ENCODE measurements around the gene DMTF1.

DMTF1 gene

DNA sequence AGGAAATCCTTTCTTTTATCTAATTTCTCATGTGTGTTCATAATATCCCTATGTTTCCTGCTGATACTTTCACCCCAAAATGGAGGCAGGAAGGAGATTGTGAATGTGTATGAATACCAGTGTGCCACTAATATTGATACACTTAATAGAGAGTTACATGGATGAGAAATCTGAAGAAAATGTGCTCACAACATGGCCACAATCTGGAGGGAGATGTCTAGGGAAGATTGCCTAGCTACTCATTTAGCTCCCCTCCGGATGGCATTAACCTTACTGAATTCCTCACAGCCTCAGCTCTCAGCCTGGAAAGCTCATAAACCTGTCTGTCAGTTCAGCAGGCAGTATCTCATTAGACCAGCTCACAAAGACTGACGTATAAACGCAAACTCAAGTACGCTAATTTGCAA lies 23.4 kb upstream of the DMTF1 start:
- ChIA-PET POLR2A (interaction anchor here (1.3 to 2.4 kb wide), 2 partner anchors 24 to 69 kb away, joined by 5 read pairs; partner anchors contain the start of genes DMTF1 and ELAPOR2), CTCF (interaction anchor here (1.0 to 1.4 kb wide), 4 partner anchors 10 to 377 kb away, joined by 3 to 7 read pairs (median 3); no protein-coding TSS in a partner anchor)
- no peaks in the 10 kb centered on the region for H3K9me3 ChIP-seq (ENCODE audit: control insufficient read depth, insufficient read depth, low read depth, low read length)
- H3K36me3 ChIP-seq (ENCODE audit: control insufficient read depth in 2 of 2, insufficient read depth in 1 of 2, low read length in 2 of 2) = no peaks in the 10 kb centered on the region
- H3K4me1 ChIP-seq (ENCODE audit: control insufficient read depth, insufficient read depth, low read length) = no peaks in the 10 kb centered on the region
- TF ChIP-seq, protein P1, sequence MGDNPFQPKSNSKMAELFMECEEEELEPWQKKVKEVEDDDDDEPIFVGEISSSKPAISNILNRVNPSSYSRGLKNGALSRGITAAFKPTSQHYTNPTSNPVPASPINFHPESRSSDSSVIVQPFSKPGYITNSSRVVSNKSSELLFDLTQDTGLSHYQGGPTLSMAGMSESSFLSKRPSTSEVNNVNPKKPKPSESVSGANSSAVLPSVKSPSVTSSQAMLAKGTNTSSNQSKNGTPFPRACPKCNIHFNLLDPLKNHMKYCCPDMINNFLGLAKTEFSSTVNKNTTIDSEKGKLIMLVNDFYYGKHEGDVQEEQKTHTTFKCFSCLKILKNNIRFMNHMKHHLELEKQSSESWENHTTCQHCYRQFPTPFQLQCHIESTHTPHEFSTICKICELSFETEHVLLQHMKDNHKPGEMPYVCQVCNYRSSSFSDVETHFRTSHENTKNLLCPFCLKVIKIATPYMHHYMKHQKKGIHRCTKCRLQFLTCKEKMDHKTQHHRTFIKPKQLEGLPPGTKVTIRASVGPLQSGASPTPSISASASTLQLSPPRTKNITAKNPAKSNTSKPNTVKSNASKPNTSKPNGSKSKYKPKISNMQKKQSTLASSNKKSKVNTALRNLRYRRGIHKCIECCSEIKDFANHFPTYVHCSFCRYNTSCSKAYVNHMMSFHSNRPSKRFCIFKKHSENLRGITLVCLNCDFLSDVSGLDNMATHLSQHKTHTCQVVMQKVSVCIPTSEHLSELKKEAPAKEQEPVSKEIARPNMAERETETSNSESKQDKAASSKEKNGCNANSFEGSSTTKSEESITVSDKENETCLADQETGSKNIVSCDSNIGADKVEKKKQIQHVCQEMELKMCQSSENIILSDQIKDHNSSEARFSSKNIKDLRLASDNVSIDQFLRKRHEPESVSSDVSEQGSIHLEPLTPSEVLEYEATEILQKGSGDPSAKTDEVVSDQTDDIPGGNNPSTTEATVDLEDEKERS (tag by site-specific recombination; IDR thresholded peaks at IDR 0.05) = no peak
- peak; percentile 99 for TF ChIP-seq MZF1 (tag by site-specific recombination; IDR thresholded peaks at IDR 0.05; ENCODE audit: borderline replicate concordance)
- TF ChIP-seq ZNF133 (tag by site-specific recombination; IDR thresholded peaks at IDR 0.05) = no peak
- TF ChIP-seq, protein P2, sequence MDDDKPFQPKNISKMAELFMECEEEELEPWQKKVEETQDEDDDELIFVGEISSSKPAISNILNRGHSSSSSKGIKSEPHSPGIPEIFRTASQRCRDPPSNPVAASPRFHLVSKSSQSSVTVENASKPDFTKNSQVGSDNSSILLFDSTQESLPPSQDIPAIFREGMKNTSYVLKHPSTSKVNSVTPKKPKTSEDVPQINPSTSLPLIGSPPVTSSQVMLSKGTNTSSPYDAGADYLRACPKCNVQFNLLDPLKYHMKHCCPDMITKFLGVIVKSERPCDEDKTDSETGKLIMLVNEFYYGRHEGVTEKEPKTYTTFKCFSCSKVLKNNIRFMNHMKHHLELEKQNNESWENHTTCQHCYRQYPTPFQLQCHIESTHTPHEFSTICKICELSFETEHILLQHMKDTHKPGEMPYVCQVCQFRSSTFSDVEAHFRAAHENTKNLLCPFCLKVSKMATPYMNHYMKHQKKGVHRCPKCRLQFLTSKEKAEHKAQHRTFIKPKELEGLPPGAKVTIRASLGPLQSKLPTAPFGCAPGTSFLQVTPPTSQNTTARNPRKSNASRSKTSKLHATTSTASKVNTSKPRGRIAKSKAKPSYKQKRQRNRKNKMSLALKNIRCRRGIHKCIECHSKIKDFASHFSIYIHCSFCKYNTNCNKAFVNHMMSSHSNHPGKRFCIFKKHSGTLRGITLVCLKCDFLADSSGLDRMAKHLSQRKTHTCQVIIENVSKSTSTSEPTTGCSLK (tag by site-specific recombination; IDR thresholded peaks at IDR 0.05) = no peak
- TF ChIP-seq, protein P3, sequence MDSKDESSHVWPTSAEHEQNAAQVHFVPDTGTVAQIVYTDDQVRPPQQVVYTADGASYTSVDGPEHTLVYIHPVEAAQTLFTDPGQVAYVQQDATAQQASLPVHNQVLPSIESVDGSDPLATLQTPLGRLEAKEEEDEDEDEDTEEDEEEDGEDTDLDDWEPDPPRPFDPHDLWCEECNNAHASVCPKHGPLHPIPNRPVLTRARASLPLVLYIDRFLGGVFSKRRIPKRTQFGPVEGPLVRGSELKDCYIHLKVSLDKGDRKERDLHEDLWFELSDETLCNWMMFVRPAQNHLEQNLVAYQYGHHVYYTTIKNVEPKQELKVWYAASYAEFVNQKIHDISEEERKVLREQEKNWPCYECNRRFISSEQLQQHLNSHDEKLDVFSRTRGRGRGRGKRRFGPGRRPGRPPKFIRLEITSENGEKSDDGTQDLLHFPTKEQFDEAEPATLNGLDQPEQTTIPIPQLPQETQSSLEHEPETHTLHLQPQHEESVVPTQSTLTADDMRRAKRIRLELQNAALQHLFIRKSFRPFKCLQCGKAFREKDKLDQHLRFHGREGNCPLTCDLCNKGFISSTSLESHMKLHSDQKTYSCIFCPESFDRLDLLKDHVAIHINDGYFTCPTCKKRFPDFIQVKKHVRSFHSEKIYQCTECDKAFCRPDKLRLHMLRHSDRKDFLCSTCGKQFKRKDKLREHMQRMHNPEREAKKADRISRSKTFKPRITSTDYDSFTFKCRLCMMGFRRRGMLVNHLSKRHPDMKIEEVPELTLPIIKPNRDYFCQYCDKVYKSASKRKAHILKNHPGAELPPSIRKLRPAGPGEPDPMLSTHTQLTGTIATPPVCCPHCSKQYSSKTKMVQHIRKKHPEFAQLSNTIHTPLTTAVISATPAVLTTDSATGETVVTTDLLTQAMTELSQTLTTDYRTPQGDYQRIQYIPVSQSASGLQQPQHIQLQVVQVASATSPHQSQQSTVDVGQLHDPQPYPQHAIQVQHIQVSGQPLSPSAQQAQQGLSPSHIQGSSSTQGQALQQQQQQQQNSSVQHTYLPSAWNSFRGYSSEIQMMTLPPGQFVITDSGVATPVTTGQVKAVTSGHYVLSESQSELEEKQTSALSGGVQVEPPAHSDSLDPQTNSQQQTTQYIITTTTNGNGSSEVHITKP (tag by site-specific recombination; IDR thresholded peaks at IDR 0.05) = peak; percentile 53
- peak; percentile 38 for TF ChIP-seq ZBTB17 (tag by site-specific recombination; IDR thresholded peaks at IDR 0.05)
- TF ChIP-seq, protein P4, sequence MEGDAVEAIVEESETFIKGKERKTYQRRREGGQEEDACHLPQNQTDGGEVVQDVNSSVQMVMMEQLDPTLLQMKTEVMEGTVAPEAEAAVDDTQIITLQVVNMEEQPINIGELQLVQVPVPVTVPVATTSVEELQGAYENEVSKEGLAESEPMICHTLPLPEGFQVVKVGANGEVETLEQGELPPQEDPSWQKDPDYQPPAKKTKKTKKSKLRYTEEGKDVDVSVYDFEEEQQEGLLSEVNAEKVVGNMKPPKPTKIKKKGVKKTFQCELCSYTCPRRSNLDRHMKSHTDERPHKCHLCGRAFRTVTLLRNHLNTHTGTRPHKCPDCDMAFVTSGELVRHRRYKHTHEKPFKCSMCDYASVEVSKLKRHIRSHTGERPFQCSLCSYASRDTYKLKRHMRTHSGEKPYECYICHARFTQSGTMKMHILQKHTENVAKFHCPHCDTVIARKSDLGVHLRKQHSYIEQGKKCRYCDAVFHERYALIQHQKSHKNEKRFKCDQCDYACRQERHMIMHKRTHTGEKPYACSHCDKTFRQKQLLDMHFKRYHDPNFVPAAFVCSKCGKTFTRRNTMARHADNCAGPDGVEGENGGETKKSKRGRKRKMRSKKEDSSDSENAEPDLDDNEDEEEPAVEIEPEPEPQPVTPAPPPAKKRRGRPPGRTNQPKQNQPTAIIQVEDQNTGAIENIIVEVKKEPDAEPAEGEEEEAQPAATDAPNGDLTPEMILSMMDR (tag by site-specific recombination; IDR thresholded peaks at IDR 0.05) = no peak
- no peak for TF ChIP-seq ZBTB1 (tag by site-specific recombination; IDR thresholded peaks at IDR 0.05)
- no peak for TF ChIP-seq ZNF202 (tag by site-specific recombination; IDR thresholded peaks at IDR 0.05; ENCODE audit: borderline replicate concordance)
- TF ChIP-seq ZNF791 (tag by site-specific recombination; IDR thresholded peaks at IDR 0.05) = no peak
- TF ChIP-seq ZNF292 (tag by site-specific recombination; IDR thresholded peaks at IDR 0.05; ENCODE audit: borderline replicate concordance, low read depth) = no peak
- TF ChIP-seq ZNF747 (tag by site-specific recombination; IDR thresholded peaks at IDR 0.05) = no peak
- H3K27ac ChIP-seq (ENCODE audit: extremely low read depth, low read depth, low read length) = no peak overlapping the region
- no peak overlapping the region for H3K4me3 ChIP-seq (ENCODE audit: low read depth, low read length)

DNA sequence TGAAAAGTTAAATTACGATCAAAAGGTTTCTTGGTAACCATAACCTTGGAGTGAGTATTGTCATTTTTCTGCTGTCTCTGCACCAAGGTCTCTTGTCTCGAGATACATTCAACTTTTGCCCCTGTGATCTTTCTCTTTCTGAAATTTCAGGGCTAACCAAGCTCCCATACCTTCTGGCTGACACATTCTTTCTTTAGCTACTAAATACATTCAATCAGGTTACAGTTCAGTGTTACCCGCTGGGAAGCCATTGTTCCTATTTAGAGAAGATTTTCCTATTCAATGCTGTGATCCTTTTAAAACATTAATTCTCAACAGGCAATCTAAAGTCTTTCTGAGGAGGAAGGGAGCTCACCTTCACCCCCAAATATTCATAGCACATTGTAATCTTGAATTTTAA lies 22.9 kb upstream of the DMTF1 start:
- Histone ChIP-seq H3K36me3 (ENCODE audit: control insufficient read depth in 2 of 2, insufficient read depth in 1 of 2, low read length in 2 of 2) (no peaks in the 10 kb centered on the region), H3K4me3 (ENCODE audit: low read depth, low read length) (no peak overlapping the region), H3K4me1 (ENCODE audit: control insufficient read depth, insufficient read depth, low read length) (no peaks in the 10 kb centered on the region), H3K27ac (ENCODE audit: extremely low read depth, low read depth, low read length) (no peak overlapping the region), H3K9me3 (ENCODE audit: control insufficient read depth, insufficient read depth, low read depth, low read length) (no peaks in the 10 kb centered on the region)
- ChIA-PET CTCF (interaction anchor here (0.5 to 1.4 kb wide), 5 partner anchors 10 to 377 kb away, joined by 3 to 7 read pairs (median 3); no protein-coding TSS in a partner anchor), POLR2A (interaction anchor here (1.3 kb wide), 1 partner anchor 23 kb away, joined by 5 read pairs; the partner anchor contains the start of gene DMTF1)
- TF ChIP-seq, protein P5, sequence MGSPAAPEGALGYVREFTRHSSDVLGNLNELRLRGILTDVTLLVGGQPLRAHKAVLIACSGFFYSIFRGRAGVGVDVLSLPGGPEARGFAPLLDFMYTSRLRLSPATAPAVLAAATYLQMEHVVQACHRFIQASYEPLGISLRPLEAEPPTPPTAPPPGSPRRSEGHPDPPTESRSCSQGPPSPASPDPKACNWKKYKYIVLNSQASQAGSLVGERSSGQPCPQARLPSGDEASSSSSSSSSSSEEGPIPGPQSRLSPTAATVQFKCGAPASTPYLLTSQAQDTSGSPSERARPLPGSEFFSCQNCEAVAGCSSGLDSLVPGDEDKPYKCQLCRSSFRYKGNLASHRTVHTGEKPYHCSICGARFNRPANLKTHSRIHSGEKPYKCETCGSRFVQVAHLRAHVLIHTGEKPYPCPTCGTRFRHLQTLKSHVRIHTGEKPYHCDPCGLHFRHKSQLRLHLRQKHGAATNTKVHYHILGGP (tag by site-specific recombination; IDR thresholded peaks at IDR 0.05) = no peak
- TF ChIP-seq ZNF114 (tag by site-specific recombination; IDR thresholded peaks at IDR 0.05) = no peak
- TF ChIP-seq MZF1 (tag by site-specific recombination; IDR thresholded peaks at IDR 0.05; ENCODE audit: borderline replicate concordance) = no peak
- no peak for TF ChIP-seq SCRT1 (tag by site-specific recombination; IDR thresholded peaks at IDR 0.05; ENCODE audit: borderline replicate concordance)
- TF ChIP-seq ZNF623 (tag by site-specific recombination; IDR thresholded peaks at IDR 0.05) = no peak
- no peak for TF ChIP-seq HOXA7 (CRISPR knock-in tag; IDR thresholded peaks at IDR 0.05; ENCODE audit: borderline replicate concordance)
- TF ChIP-seq, protein P6, sequence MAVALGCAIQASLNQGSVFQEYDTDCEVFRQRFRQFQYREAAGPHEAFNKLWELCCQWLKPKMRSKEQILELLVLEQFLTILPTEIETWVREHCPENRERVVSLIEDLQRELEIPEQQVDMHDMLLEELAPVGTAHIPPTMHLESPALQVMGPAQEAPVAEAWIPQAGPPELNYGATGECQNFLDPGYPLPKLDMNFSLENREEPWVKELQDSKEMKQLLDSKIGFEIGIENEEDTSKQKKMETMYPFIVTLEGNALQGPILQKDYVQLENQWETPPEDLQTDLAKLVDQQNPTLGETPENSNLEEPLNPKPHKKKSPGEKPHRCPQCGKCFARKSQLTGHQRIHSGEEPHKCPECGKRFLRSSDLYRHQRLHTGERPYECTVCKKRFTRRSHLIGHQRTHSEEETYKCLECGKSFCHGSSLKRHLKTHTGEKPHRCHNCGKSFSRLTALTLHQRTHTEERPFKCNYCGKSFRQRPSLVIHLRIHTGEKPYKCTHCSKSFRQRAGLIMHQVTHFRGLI (tag by site-specific recombination; IDR thresholded peaks at IDR 0.05) = no peak
- no peak for TF ChIP-seq BCL11A (tag by site-specific recombination; IDR thresholded peaks at IDR 0.05; ENCODE audit: low read depth)
- TF ChIP-seq ZBTB1 (tag by site-specific recombination; IDR thresholded peaks at IDR 0.05) = no peak
- no peak for TF ChIP-seq ZNF600 (tag by site-specific recombination; IDR thresholded peaks at IDR 0.05)
- TF ChIP-seq ZSCAN16 (tag by site-specific recombination; IDR thresholded peaks at IDR 0.05) = no peak

Measured in HEK293 (cell line).